HEK293 (cell line): ENCODE measurements around the gene KRTAP4-12.

Experiments
- CTCF ChIP-seq: fragments of 450-650 bp; formaldehyde crosslinking; IDR thresholded peaks from 2 replicates; pipeline ENCODE4 v1.5.1; 2016; ENCODE audit warnings: missing biosample characterization, missing genetic modification characterization
- TCF7L2 ChIP-seq: IDR thresholded peaks from 2 replicates; pipeline ENCODE4 v1.6.1; 2011; ENCODE audit warnings: low read depth, mild to moderate bottlenecking, inconsistent platforms, low read length, moderate library complexity, borderline replicate concordance
- YY1 ChIP-seq: fragments of 450-650 bp; formaldehyde crosslinking; IDR thresholded peaks from 2 replicates; pipeline ENCODE4 v1.5.1; 2018; ENCODE audit warnings: missing biosample characterization, missing genetic modification characterization
- ZBTB17 ChIP-seq: fragments of 450-650 bp; formaldehyde crosslinking; IDR thresholded peaks from 2 replicates; pipeline ENCODE4 v1.5.1; 2016; ENCODE audit warnings: missing biosample characterization, missing genetic modification characterization
- ZEB2 ChIP-seq: fragments of 450-650 bp; formaldehyde crosslinking; IDR thresholded peaks from 2 replicates; pipeline ENCODE4 v1.5.1; 2016; ENCODE audit warnings: missing biosample characterization, missing genetic modification characterization
- ZNF174 ChIP-seq: fragments of 450-650 bp; formaldehyde crosslinking; IDR thresholded peaks from 2 replicates; pipeline ENCODE4 v1.5.0; 2017; ENCODE audit warnings: missing biosample characterization, mild to moderate bottlenecking, missing genetic modification characterization
- ZNF24 ChIP-seq: fragments of 450-650 bp; formaldehyde crosslinking; IDR thresholded peaks from 2 replicates; pipeline ENCODE4 v1.5.1; 2016; ENCODE audit warnings: missing biosample characterization, missing genetic modification characterization
- ZNF26 ChIP-seq: fragments of 450-650 bp; formaldehyde crosslinking; IDR thresholded peaks from 2 replicates; pipeline ENCODE4 v1.5.1; 2016; ENCODE audit warnings: missing biosample characterization, missing genetic modification characterization
- ZNF426 ChIP-seq: fragments of 450-650 bp; formaldehyde crosslinking; IDR thresholded peaks from 2 replicates; pipeline ENCODE4 v1.5.1; 2017; ENCODE audit warnings: missing biosample characterization, missing genetic modification characterization, mild to moderate bottlenecking, inconsistent platforms, moderate library complexity
- ZNF530 ChIP-seq: fragments of 450-650 bp; formaldehyde crosslinking; IDR thresholded peaks from 2 replicates; pipeline ENCODE4 v1.5.1; 2016; ENCODE audit warnings: low read depth, missing biosample characterization, missing genetic modification characterization
- ZNF843 ChIP-seq: fragments of 450-650 bp; formaldehyde crosslinking; IDR thresholded peaks from 2 replicates; pipeline ENCODE4 v1.5.1; 2016; ENCODE audit warnings: missing biosample characterization, missing genetic modification characterization

DNA sequence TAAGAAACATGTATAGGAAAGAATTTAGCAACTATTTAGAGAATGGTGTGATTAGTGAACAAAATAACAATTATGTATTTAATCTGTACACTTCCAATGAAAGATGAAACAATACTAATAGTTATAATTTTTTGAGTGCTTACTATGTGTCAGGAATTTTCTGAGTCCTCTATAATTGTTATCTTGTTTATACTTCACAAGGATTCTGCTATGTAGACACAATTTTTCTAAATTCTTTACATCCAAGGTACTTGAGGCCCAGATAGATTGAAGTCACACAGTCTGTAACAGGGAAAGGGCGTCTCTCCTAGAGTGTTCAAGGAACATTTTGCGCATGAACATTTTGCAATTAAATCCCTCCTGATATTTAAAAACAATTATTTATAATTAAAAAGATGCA lies 1.1 kb upstream of the KRTAP4-12 start:
- TF ChIP-seq CTCF (no peak), ZNF26 (tag by site-specific recombination) (no peak), ZNF24 (tag by site-specific recombination) (no peak), ZBTB17 (tag by site-specific recombination) (no peak), ZNF426 (no peak), ZNF843 (tag by site-specific recombination) (no peak), ZNF174 (tag by site-specific recombination) (no peak), ZEB2 (no peak), TCF7L2 (no peak), ZNF530 (no peak), YY1 (tag by site-specific recombination) (no peak)
